B cell (primary cell): ENCODE measurements around the gene CCT8L2. TPM values are rescaled to one million over a fixed set of nuclear protein-coding genes. Genes with fewer than 3 reads are reported as not detected.
"Not testable (repeated sequence)": the region's sequence is repeated elsewhere in the genome, so short reads cannot be mapped to it uniquely, and the experiment has no call there.

Source experiments
- ATAC-seq: fragments of 200-7000 bp; cut with Tn5 transposase; one replicate; pipeline ENCODE4 v1.10.0; 2021; ENCODE audit warnings: low read depth, mild to moderate bottlenecking, moderate number of reproducible peaks, moderate library complexity
- CTCF ChIA-PET: fragments of 350-600 bp; sonication (Branson Sonifier 250); formaldehyde crosslinking; loops from one replicate; lab custom pipeline; 2021; ENCODE audit warnings: antibody characterized with exemption, inconsistent platforms; lab: Charles Lee
- POLR2A ChIA-PET: fragments of 350-600 bp; sonication (Branson Sonifier 250); formaldehyde crosslinking; loops from one replicate; lab custom pipeline; 2021; ENCODE audit warnings: antibody characterized with exemption; lab: Charles Lee
- DNase-seq: peaks from one replicate; pipeline ENCODE4 v3.0.0; 2013
- H2AFZ ChIP-seq: 2 replicates; pipeline ENCODE4 v1.6.1; 2012; ENCODE audit warnings: mild to moderate bottlenecking, low read depth, low read length; ENCODE audit not compliant: insufficient read depth, poor library complexity, severe bottlenecking
- H3K27ac ChIP-seq, 2 donors: 1 replicate in 1 of 2; 2 replicates in 1 of 2; pipeline ENCODE4 v1.5.1; 2012 to 2013; ENCODE audit warnings: low read length in 2 of 2, mild to moderate bottlenecking in 2 of 2, moderate library complexity in 1 of 2
- H3K27me3 ChIP-seq, 4 experiments: fragments of 200-600 bp in 1 of 4; sonication (generic) in 1 of 4; replicated peaks in 1 of 4; 1 replicate in 2 of 4; 2 replicates in 2 of 4; pipeline versions ENCODE4 v1.6.1 to v1.7.0; 2013 to 2016; ENCODE audit warnings: low read length in 3 of 4, mild to moderate bottlenecking in 2 of 4, mixed read lengths in 1 of 4, moderate library complexity in 1 of 4; ENCODE audit not compliant: insufficient read depth in 4 of 4, control insufficient read depth in 3 of 4; ENCODE audit errors: control extremely low read depth in 1 of 4
- H3K36me3 ChIP-seq, 2 experiments: replicated peaks in 1 of 2; 1 replicate in 1 of 2; 2 replicates in 1 of 2; pipeline versions ENCODE4 v1.6.1 to v1.7.1; 2013; ENCODE audit warnings: low read length in 1 of 2; ENCODE audit not compliant: insufficient read depth in 2 of 2, control insufficient read depth in 1 of 2; ENCODE audit errors: control extremely low read depth in 1 of 2, extremely low read depth in 1 of 2
- H3K4me1 ChIP-seq, 2 donors: fragments of 200-600 bp in 1 of 2; sonication (generic) in 1 of 2; 1 replicate in 1 of 2; 2 replicates in 1 of 2; pipeline versions ENCODE4 v1.5.1 to v1.6.1; 2013 to 2017; ENCODE audit warnings: low read length in 2 of 2; ENCODE audit not compliant: control insufficient read depth in 2 of 2, insufficient read depth in 2 of 2
- H3K4me2 ChIP-seq: replicated peaks from 2 replicates; pipeline ENCODE3; 2012; ENCODE audit warnings: mild to moderate bottlenecking, low read depth, low read length; ENCODE audit not compliant: poor library complexity, severe bottlenecking
- H3K4me3 ChIP-seq, 5 experiments: fragments of 200-600 bp in 1 of 5; sonication (generic) in 1 of 5; 1 replicate in 3 of 5; 2 replicates in 2 of 5; pipeline versions ENCODE4 v1.5.1 to v1.7.0; 2011 to 2016; ENCODE audit warnings: low read length in 4 of 5, mild to moderate bottlenecking in 4 of 5, low read depth in 2 of 5, control low read depth in 1 of 5, moderate library complexity in 1 of 5; ENCODE audit not compliant: insufficient read depth in 1 of 5; ENCODE audit errors: control extremely low read depth in 1 of 5, extremely low read depth in 1 of 5
- H3K79me2 ChIP-seq: fragments of 200-600 bp; sonication (generic); one replicate; pipeline ENCODE4 v1.6.0; 2016; ENCODE audit warnings: low read length; ENCODE audit not compliant: control insufficient read depth, insufficient read depth
- H3K9ac ChIP-seq: fragments of 200-600 bp; sonication (generic); 2 replicates; pipeline ENCODE4 v1.6.1; 2017; ENCODE audit warnings: mild to moderate bottlenecking, low read length, moderate library complexity
- H3K9me3 ChIP-seq, 3 donors: one replicate each; pipeline versions ENCODE4 v1.6.1 to v1.7.1; 2013; ENCODE audit warnings: low read length in 2 of 3; ENCODE audit not compliant: control insufficient read depth in 2 of 3, insufficient read depth in 1 of 3; ENCODE audit errors: control extremely low read depth in 1 of 3
- H4K20me1 ChIP-seq: 2 replicates; pipeline ENCODE4 v1.6.0; 2012; ENCODE audit warnings: mild to moderate bottlenecking, low read length; ENCODE audit not compliant: insufficient read depth, control insufficient read depth, poor library complexity, severe bottlenecking
- H3K27ac Mint-ChIP-seq: one replicate; pipeline ENCODE4 v1.8.0; 2021; ENCODE audit warnings: mixed read lengths
- H3K27me3 Mint-ChIP-seq: one replicate; pipeline ENCODE4 v1.8.0; 2021; ENCODE audit warnings: mixed read lengths
- H3K4me1 Mint-ChIP-seq: one replicate; pipeline ENCODE4 v1.8.0; 2021; ENCODE audit warnings: mixed read lengths
- H3K4me3 Mint-ChIP-seq: one replicate; pipeline ENCODE4 v1.8.0; 2021; ENCODE audit warnings: mixed read lengths
- H3K9me3 Mint-ChIP-seq: one replicate; pipeline ENCODE4 v1.8.0; 2022; ENCODE audit warnings: mixed read lengths; ENCODE audit not compliant: insufficient read depth
- WGBS: methylation state at CpG from one replicate; pipeline ENCODE4 v1.1.5; 2013; ENCODE audit warnings: missing lambda C conversion rate; ENCODE audit not compliant: insufficient coverage; 5-methylcytosine and 5-hydroxymethylcytosine counted together
- intact Hi-C: fragments of 100-400 bp; cut with micrococcal nuclease; formaldehyde crosslinking; loops from one replicate; pipeline ENCODE4 v1.10.0; 2022
- polyA minus RNA-seq: library from RNA; depleted of rRNA, polyadenylated mRNA; stranded (reverse); fragments of >200 nt; gene quantifications from 2 replicates; pipeline ENCODE4 v1.2.3, GENCODE V29; 2012
- polyA plus RNA-seq: library from polyadenylated mRNA; depleted of rRNA; stranded (reverse); fragments of >200 nt; gene quantifications from 2 replicates; pipeline ENCODE4 v1.2.3, GENCODE V29; 2012
- total RNA-seq, 2 donors: library from RNA; stranded (reverse); fragments of 120-200 nt in 1 of 2; gene quantifications; 1 replicate in 1 of 2; 2 replicates in 1 of 2; pipeline versions ENCODE4 v1.2.3 to v1.2.4, GENCODE V29; 2013 to 2022

The CCT8L2 gene, protein sequence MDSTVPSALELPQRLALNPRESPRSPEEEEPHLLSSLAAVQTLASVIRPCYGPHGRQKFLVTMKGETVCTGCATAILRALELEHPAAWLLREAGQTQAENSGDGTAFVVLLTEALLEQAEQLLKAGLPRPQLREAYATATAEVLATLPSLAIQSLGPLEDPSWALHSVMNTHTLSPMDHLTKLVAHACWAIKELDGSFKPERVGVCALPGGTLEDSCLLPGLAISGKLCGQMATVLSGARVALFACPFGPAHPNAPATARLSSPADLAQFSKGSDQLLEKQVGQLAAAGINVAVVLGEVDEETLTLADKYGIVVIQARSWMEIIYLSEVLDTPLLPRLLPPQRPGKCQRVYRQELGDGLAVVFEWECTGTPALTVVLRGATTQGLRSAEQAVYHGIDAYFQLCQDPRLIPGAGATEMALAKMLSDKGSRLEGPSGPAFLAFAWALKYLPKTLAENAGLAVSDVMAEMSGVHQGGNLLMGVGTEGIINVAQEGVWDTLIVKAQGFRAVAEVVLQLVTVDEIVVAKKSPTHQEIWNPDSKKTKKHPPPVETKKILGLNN
- not detected in 2 replicates for total RNA-seq
- not detected for total RNA-seq (2013)
- polyA plus RNA-seq, result not detected in 2 replicates
- polyA minus RNA-seq, result not detected in 2 replicates

DNA sequence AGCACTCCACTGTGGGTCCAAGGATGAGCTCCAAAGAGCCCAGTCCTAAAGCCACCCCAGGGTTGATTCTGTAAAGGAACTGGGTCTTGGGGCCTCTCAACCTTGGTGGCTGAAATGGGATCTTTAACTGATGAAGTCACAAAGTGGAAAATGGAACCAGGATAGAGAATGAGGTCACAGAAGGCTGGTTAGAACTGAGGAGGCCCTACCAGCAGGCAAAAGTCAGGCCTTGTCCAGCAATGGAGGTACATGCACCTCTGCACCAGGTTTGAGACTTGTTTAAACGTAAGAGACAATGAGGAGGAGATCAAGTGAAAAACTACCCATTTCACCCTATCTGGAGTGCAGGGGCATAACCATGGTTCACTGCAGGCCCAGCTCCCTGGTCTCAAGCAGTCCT, at the start of gene CCT8L2:
Gene CCT8L2 (minus strand): TSS at position 101 of the 400 bp plus-strand sequence. CDS start 260 bp downstream, outside the sequence.
- H3K27me3 ChIP-seq, H3K4me1 Mint-ChIP-seq, H3K4me2 ChIP-seq, H3K36me3 ChIP-seq, intact Hi-C loops, H3K27ac ChIP-seq, H3K9me3 Mint-ChIP-seq, CTCF ChIA-PET, H3K4me3 Mint-ChIP-seq, POLR2A ChIA-PET, H3K4me1 ChIP-seq, H4K20me1 ChIP-seq, H3K4me3 ChIP-seq, H3K9me3 ChIP-seq, ATAC-seq, H3K27ac Mint-ChIP-seq, H2AFZ ChIP-seq, H3K9ac ChIP-seq, H3K27me3 Mint-ChIP-seq, H3K79me2 ChIP-seq, DNase-seq: not testable (repeated sequence)
- WGBS, result 83% methylated on average over 1 of the region's 1 CpG

DNA sequence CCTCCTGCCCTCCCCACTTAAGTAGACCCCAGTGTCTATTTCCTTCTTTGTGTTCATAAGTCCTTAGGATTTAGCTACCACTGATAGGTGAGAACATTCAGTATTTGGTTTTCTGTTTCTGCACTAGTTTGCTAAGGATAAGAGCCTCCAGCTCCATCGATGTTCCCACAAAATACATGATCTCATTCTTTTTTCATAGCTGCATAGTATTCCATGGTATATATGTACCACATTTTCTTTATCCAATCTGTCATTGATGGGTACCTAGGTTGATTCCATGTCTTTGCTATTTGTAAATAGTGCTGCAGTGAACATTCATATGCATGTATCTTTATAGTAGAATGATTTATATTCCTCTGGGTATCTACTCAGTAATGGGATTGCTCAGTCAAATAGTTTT, 42.8 kb upstream of the CCT8L2 start:
- CTCF ChIA-PET, H3K27me3 ChIP-seq, H3K9ac ChIP-seq, H3K27ac Mint-ChIP-seq, H3K27me3 Mint-ChIP-seq, H3K36me3 ChIP-seq, H3K9me3 Mint-ChIP-seq, H3K4me3 ChIP-seq, H3K4me1 ChIP-seq, H3K27ac ChIP-seq, H3K4me2 ChIP-seq, H3K4me3 Mint-ChIP-seq, intact Hi-C loops, H3K9me3 ChIP-seq, DNase-seq, H3K4me1 Mint-ChIP-seq, H4K20me1 ChIP-seq, POLR2A ChIA-PET, ATAC-seq, H3K79me2 ChIP-seq, H2AFZ ChIP-seq: not testable (repeated sequence)
- WGBS, result no CpG with 5 or more reads among the region's 1 CpG

DNA sequence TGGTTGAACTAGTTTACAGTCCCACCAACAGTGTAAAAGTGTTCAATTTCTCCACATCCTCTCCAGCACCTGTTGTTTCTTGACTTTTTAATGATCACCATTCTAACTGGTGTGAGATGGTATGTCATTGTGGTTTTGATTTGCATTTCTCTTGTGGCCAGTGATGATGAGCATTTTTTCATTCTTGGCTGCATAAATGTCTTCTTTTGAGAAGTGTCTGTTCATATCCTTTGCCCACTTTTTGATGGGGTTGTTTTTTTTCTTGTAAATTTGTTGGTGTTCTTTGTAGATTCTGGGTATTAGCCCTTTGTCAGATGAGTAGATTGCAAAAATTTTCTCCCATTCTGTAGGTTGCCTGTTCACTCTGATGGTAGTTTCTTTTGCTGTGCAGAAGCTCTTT, 41.5 kb upstream of the CCT8L2 start:
- POLR2A ChIA-PET, H3K9ac ChIP-seq, H4K20me1 ChIP-seq, H3K4me1 Mint-ChIP-seq, H3K27ac ChIP-seq, H3K4me3 Mint-ChIP-seq, H3K4me3 ChIP-seq, H3K4me1 ChIP-seq, H2AFZ ChIP-seq, ATAC-seq, H3K36me3 ChIP-seq, H3K27me3 Mint-ChIP-seq, H3K27ac Mint-ChIP-seq, H3K9me3 Mint-ChIP-seq, intact Hi-C loops, CTCF ChIA-PET, H3K9me3 ChIP-seq, H3K4me2 ChIP-seq, DNase-seq, H3K79me2 ChIP-seq, H3K27me3 ChIP-seq: not testable (repeated sequence)

DNA sequence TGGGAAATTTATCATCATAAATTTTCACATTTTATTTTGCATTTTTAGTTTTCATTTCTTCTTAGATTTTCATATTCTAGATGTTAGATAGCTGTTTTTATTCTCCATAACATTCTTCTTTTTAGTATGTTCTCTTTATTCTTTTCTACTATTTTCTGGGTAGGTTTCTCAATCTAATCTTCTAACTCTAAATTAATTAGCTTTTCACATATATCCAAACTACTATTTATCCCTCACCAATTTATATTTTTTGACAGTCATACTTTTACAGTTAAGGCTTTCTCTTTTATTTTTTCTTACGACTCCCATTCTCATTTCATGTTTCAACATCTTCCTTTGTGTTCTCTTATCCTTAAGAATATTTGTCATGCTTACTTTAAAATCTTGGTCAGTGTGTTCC, 35.9 kb upstream of the CCT8L2 start:
- H3K79me2 ChIP-seq, H3K4me1 Mint-ChIP-seq, POLR2A ChIA-PET, DNase-seq, ATAC-seq, H3K9me3 ChIP-seq, CTCF ChIA-PET, intact Hi-C loops, H3K27me3 ChIP-seq, H3K27me3 Mint-ChIP-seq, H3K4me3 ChIP-seq, H3K36me3 ChIP-seq, H3K27ac ChIP-seq, H3K4me2 ChIP-seq, H3K4me1 ChIP-seq, H2AFZ ChIP-seq, H3K4me3 Mint-ChIP-seq, H3K27ac Mint-ChIP-seq, H3K9me3 Mint-ChIP-seq, H4K20me1 ChIP-seq, H3K9ac ChIP-seq: not testable (repeated sequence)
- WGBS, result no CpG with 5 or more reads among the region's 1 CpG
